Measurements from ENCODE around the gene FADS6.

Gene FADS6

GRCh38 chr17:74923538-74924249 is 30.3 kb upstream of the FADS6 start:
- TF ChIP-seq ZFX (IDR thresholded peaks at IDR 0.05; ENCODE audit: borderline replicate concordance) (no peak), CTCF (IDR thresholded peaks at IDR 0.05) (peak; percentile 96)

GRCh38 chr17:74922694-74923537 is 29.5 kb upstream of the FADS6 start, which contains the start of gene USH1G:
Gene USH1G, minus strand, starts transcription at chr17:74923255. Its CDS starts 182 bp downstream, at chr17:74923073.
- no peak within 1 kb of the TSS for H3K27ac ChIP-seq
- TF ChIP-seq ZFX (IDR thresholded peaks at IDR 0.05; ENCODE audit: borderline replicate concordance), result no peak

More at GRCh38 chr17:74923538-74924249, 30.3 kb upstream of the FADS6 start:
- H3K27ac ChIP-seq, result no peak overlapping the region

- no peak overlapping the region for H3K27ac ChIP-seq
- TF ChIP-seq ZFX (IDR thresholded peaks at IDR 0.05; ENCODE audit: borderline replicate concordance), result no peak
- no peak for TF ChIP-seq CTCF (IDR thresholded peaks at IDR 0.05)
Measured at GRCh38 chr17:74922172-74922571, 28.7 kb upstream of the FADS6 start.

- TF ChIP-seq ZFX (IDR thresholded peaks at IDR 0.05; ENCODE audit: borderline replicate concordance), result no peak
- no peak overlapping the region for H3K27ac ChIP-seq
Measured at GRCh38 chr17:74921769-74922168, 28.3 kb upstream of the FADS6 start.

- TF ChIP-seq CTCF (IDR thresholded peaks at IDR 0.05), result no peak
- H3K27ac ChIP-seq, result no peak overlapping the region
Measured at GRCh38 chr17:74921026-74921681, 27.7 kb upstream of the FADS6 start.

- TF ChIP-seq CTCF (IDR thresholded peaks at IDR 0.05) (no peak), ZFX (IDR thresholded peaks at IDR 0.05; ENCODE audit: borderline replicate concordance) (no peak)
- H3K27ac ChIP-seq, result no peak overlapping the region
Measured at GRCh38 chr17:74920642-74921025, 27.2 kb upstream of the FADS6 start.

- TF ChIP-seq ZFX (IDR thresholded peaks at IDR 0.05; ENCODE audit: borderline replicate concordance) (no peak), CTCF (IDR thresholded peaks at IDR 0.05) (no peak)
- no peak overlapping the region for H3K27ac ChIP-seq
Measured at GRCh38 chr17:74920306-74920620, 26.8 kb upstream of the FADS6 start.
